Occipital lobe (tissue), 2 donors: ENCODE results near the gene OGFOD3. TPM values are rescaled to one million over a fixed set of nuclear protein-coding genes. Genes with fewer than 3 reads are reported as not detected.

Experiments
- small RNA-seq: library from RNA; depleted of rRNA; stranded (forward); fragments of <200 nt; gene quantifications from one replicate; pipeline ENCODE3, GENCODE V24; 2014
- total RNA-seq: library from RNA; depleted of rRNA; stranded (reverse); fragments of >200 nt; gene quantifications from one replicate; pipeline ENCODE4 v1.2.3, GENCODE V29; 2014

OGFOD3 gene
- total RNA-seq, 1 donor from 2014 or later = 9.4 TPM

Small RNAs within 50 kb of the gene (small RNA-seq; reads per million reads assigned to genes)
- gene RF00019 = not detected

Other genes starting within 250 kb of the OGFOD3 start
- 18.6 TPM for gene CCDC57, start 205.7 kb downstream of the OGFOD3 start, total RNA-seq
- gene SLC16A3, start 189.5 kb downstream of the OGFOD3 start, total RNA-seq = 4.2 TPM
- gene CSNK1D, start 144.9 kb downstream of the OGFOD3 start, total RNA-seq = 23.9 TPM
- not detected for gene CD7, start 101.0 kb downstream of the OGFOD3 start, total RNA-seq
- gene SECTM1, start 84.8 kb downstream of the OGFOD3 start, total RNA-seq = 0.78 TPM
- not detected for gene TEX19, start 59.3 kb downstream of the OGFOD3 start, total RNA-seq
- gene UTS2R, start 46.8 kb downstream of the OGFOD3 start, total RNA-seq = not detected
- 20.6 TPM for gene HEXD, start 239 bp downstream of the OGFOD3 start, total RNA-seq
- gene CYBC1, start 32.2 kb upstream of the OGFOD3 start, total RNA-seq = 22.9 TPM
- gene NARF, start 40.2 kb upstream of the OGFOD3 start, total RNA-seq = 38.1 TPM
- gene FOXK2, start 101.1 kb upstream of the OGFOD3 start, total RNA-seq = 41.2 TPM
- gene WDR45B, start 229.9 kb upstream of the OGFOD3 start, total RNA-seq = 52.4 TPM